Measurements from ENCODE around the gene CDC25B.

GRCh38 chr20:3798373-3798768 is 2.3 kb downstream of the CDC25B start:
- TF ChIP-seq CTCF (IDR thresholded peaks at IDR 0.05; ENCODE audit: control extremely low read depth in 1 of 3, insufficient read depth in 1 of 3, low read depth in 1 of 3, low read length in 3 of 3): no peak
- no peak for TF ChIP-seq JUND (IDR thresholded peaks at IDR 0.05; ENCODE audit: low read length)
- no peak for TF ChIP-seq MAX (IDR thresholded peaks at IDR 0.05)
- no peak for TF ChIP-seq HDAC2 (IDR thresholded peaks at IDR 0.05; ENCODE audit: borderline replicate concordance in 1 of 2, low read depth in 2 of 2, low read length in 2 of 2)
- TF ChIP-seq POLR2AphosphoS5 (IDR thresholded peaks at IDR 0.05; ENCODE audit: low read depth, low read length): no peak
- TF ChIP-seq NRF1 (IDR thresholded peaks at IDR 0.05; ENCODE audit: low read depth, low read length): no peak
- TF ChIP-seq PHF8 (conservative IDR thresholded peaks at IDR 0.05; ENCODE audit: low read depth, low read length): no peak
- no peak for TF ChIP-seq TAF1 (IDR thresholded peaks at IDR 0.05; ENCODE audit: low read depth, low read length)
- TF ChIP-seq EZH2 (IDR thresholded peaks at IDR 0.05; ENCODE audit: low read depth, low read length, severe bottlenecking): no peak

Measured in H1 (cell line).